Measurements from ENCODE around the gene BBS9.

BBS9 gene

DNA sequence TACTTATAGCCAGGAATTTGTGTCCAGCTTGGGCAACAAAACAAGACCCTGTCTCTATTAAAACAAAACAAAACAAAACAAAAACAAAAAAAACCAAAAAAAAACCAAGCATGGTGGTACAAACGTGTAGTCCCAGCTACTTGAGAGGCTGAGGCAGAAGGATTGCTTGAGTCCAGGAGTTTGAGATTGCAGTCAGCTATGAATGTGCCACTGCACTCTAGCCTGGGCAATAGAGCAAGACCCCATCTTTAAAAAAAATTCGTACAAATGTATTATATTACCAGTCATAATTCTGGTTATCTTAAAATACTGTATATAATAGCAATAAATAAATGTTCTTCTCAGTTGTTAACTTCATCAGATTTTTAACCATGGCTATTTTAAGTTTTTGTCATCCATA, 2.3 kb upstream of the BBS9 start:
- DNase-seq (ENCODE audit: low spot score): no peak

DNA sequence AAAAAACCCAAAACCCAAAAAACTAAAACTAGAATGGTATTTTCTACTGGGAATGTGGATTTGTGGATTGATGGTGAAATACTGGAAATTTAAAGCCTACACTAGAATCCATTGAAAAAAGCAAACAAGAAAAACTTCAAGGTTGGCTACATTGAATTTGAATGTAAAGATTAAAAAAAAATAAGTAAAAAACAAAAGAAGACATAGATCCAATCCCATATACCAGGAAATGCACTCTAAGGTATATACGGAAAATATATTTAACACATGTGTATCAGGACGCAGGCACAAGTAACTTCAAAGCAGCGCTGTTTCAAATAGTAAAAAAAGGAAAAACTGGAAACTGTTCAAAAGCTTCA, 754 bp upstream of the BBS9 start:
- no peak for DNase-seq (ENCODE audit: low spot score)

- peak; percentile 24 for DNase-seq (ENCODE audit: low spot score)
These were observed 416 bp downstream of the BBS9 start for GRCh38 chr7:33129806-33130153.

DNA sequence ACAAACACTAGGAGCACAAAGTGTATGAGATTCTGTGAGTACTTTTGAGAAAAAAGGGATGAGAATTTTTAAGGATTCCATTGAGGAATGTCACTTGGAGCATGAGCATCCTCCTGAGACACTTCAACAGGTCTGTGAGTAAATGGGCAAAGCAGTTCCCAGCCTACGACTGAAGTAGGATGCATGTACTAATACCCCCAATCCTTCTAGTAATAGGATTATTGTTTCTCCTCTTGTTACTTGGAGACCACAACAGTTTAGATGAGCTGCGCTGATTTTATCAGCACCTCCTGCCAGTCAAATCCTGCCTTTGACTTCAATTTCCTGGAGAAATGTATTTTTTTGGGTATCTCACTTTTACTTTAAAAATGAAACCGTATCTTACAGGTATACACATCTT, 820 bp downstream of the BBS9 start:
- peak; percentile 23 for DNase-seq (ENCODE audit: low spot score)

DNA sequence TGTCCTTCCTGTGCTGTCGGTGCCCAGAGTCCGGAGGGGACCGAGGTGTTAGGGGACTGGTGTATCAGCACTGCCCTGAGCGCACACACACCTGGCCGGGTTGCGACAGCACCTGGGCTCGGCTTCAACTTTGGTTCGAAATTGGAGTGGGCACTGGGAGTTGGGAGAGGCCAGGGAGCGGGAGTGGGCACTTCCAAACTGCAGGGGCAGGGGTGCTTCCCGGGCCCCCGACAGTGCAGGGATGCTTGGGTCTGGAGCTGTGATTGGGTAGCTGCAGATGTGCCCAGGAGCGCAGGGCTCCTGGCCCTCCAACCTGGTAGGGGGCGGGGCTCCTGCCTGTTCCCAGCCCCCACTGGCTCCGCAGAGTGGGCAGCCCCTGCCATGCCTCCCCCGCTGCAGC, 7.7 kb downstream of the BBS9 start:
- DNase-seq (ENCODE audit: low spot score): no peak

GRCh38 chr7:33142585-33142984, 13.2 kb downstream of the BBS9 start:
- DNase-seq (ENCODE audit: low spot score): no peak

- peak; percentile 21 for DNase-seq (ENCODE audit: low spot score)
These were observed 14.8 kb downstream of the BBS9 start for GRCh38 chr7:33143996-33144718.

GRCh38 chr7:33145156-33145555, 15.8 kb downstream of the BBS9 start:
- no peak for DNase-seq (ENCODE audit: low spot score)

- DNase-seq (ENCODE audit: low spot score): no peak
These were observed 22.7 kb downstream of the BBS9 start for GRCh38 chr7:33152087-33152486.

DNA sequence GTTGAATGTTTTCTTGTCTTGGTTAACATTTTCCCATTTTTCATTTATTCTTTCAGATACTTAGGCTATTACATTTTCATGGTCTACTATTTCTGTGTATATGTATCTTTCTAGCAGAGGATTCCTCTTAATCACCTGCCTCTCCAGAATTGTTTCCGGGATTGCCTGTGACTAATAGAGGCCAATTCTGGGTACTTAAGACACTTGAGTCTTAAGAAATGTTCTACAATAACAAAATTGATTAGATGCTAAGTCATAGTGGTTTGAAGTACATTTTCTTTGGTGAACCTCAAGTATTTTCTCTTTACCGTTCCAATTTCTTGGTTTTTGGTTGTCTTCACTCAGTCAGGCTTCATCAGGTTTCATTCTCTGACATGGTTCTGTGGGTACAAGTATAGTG, 26.4 kb downstream of the BBS9 start:
- no peak for DNase-seq (ENCODE audit: low spot score)

GRCh38 chr7:33156441-33156840, 27.1 kb downstream of the BBS9 start:
- DNase-seq (ENCODE audit: low spot score): no peak

GRCh38 chr7:33157311-33157710, 27.9 kb downstream of the BBS9 start:
- no peak for DNase-seq (ENCODE audit: low spot score)

DNA sequence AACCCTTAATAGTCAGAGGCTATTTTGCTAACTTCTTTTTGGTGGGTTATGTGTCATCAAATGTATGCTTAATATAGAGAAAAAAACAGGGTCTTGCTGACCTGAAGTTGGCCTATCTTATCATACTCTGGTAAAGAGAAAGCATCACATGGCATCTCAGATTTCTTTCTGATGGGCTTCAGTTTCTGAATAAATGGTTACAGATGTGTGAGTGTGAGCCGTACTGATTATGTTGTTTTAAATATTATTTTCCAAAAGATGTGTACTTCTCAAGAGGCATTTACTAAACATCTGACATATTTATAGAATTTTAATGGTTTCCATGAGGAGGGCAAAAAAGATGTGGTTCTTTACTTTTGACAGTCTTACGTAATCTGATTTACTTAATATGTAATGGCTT, 28.4 kb downstream of the BBS9 start:
- DNase-seq (ENCODE audit: low spot score): no peak

DNA sequence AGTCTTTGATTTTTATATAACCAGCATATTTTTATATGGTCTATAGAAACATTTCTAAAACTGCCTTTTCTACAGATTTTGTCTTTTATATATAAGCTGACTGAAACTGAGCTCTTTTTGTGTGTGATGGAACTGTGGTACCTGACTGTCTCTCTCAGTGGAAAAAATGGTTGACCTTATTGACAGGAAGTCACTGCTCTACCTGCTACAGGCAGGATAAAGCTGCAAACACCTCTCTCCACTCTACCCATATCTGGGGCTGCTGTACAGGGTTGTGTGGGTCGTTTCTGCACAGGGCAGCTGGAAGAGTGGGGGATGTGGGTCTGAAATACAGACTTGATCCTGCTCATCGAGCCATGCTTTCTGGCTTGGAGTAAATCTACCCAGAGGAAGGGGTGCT, 48.5 kb downstream of the BBS9 start:
- no peak for DNase-seq (ENCODE audit: low spot score)

DNA sequence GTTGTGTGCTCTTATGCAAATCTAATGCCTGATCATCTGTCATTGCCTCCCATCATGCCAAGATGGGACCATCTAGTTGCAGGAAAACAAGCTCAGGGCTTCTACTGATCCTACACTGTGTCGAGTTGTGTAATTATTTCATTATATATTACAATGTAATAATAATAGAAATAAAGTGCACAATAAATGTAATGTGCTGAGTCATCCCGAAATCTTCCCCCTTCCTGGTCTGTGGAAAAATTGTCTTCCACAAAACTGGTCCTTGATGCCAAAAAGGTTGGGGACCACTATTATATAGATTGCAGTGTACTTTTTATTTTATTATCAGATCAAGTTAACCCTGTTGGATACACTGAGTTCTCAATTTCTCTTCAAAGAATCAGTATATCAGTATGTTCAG, 50.2 kb downstream of the BBS9 start:
- no peak for DNase-seq (ENCODE audit: low spot score)

DNA sequence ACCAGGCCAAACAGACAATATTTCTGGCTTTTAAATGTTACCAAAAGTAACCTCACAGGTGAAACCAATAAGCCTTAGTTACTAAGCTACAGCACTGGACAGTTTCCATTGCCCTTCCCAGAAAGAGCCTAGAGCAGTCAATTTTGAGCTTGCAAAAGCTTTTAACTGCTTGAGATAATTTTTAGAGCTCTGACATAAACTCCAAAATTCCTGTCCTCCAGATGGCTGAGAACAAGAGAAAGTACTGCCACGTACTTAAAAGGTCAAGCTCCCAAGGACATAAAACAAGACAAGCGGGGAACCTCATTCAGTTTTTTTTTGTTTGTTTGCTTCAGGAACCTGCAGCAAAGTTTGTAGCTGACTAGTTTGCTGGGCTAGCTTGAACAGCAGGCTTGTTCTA, 54.1 kb downstream of the BBS9 start:
- DNase-seq (ENCODE audit: low spot score): no peak

DNA sequence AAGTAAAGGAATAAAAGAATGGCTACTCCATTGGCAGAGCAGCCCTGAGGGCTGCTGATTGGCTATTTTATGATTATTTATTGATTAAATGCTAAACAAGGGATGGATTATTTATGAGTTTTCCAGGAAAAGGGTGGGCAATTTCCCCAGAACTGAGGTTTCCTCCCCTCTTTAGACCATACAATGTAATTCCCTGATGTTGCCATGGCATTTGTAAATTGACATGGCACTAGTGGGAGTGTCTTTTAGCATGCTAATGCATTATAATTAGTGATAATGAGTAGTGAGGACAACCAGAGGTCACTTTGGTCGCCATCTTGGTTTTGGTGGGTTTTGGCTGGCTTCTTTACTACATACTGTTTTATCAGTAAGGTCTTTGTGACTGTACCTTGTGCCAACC, 55.5 kb downstream of the BBS9 start:
- no peak for DNase-seq (ENCODE audit: low spot score)

GRCh38 chr7:33185786-33186185, 56.4 kb downstream of the BBS9 start:
- peak; percentile 24 for DNase-seq (ENCODE audit: low spot score)

DNA sequence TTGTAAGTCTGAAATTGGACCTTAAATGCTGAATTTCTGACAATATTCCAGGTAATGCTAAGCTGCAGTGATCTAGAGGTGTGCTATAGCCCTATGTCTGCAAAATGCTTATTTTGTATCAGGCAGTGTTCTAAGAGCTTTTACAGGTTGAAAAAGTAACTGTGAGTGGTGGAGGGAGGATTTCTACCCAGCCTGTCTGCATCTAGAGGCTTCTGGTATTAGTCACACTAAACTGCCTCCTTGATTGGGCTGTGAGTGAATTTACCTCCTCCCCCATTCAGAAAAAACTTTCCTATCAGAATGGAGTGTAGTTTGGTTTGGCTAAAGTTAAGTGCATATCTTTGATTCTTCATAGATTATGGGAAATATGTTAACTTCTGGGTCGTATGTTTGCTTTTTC, 56.8 kb downstream of the BBS9 start:
- peak; percentile 33 for DNase-seq (ENCODE audit: low spot score)

- DNase-seq (ENCODE audit: low spot score): no peak
These were observed 61.4 kb downstream of the BBS9 start for GRCh38 chr7:33190688-33191304.

- no peak for DNase-seq (ENCODE audit: low spot score)
These were observed 62.0 kb downstream of the BBS9 start for GRCh38 chr7:33191340-33191739.

DNA sequence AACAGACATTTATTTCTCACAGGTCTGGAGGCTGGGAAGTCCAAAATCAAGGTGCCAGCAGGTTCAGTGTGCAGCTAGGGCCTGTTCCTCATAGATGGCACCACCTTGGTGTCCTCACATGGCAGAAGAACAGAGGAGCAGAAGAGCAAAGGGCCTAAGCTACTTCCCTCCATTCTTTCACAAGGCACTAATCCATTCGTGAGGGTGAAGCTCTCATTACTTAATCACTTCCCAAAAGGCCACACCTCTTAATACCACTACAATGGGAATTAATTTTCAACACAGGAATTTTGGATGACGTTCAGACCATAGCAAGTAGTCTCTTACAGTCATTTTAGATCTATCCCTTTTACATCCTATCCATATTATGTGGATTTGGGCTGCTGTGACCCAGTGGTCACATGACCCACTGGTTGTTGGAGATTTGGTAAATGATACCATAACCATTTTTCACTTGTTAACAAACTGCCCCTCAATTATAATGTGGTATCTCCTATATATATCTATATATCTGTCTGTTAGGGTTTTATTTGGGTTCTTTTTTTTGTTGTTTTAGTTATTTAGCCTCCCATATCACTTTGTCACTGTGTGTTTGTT, 63.4 kb downstream of the BBS9 start:
- DNase-seq (ENCODE audit: low spot score): no peak

GRCh38 chr7:33193308-33193864, 64.0 kb downstream of the BBS9 start:
- no peak for DNase-seq (ENCODE audit: low spot score)

DNA sequence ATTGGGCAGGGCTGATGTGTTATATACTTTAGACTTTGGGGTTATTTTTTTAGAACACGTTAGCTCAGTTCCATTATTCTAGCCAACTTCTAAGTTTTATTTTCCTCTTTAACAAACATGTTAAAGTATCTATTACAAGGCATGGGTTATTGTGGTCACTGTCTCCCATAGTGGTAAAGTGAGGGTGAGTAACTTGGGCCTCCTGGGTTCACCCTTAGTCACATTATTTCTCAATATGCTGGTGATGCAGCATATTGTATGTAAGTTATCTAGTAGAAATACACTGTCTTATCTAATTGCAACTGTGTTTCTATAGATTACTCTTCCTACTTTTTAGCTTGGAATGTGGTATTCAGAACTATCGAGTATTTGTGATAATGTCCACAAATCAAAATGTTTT, 65.9 kb downstream of the BBS9 start:
- DNase-seq (ENCODE audit: low spot score): peak; percentile 30

Data from AG08396 (cell line).